ENCODE results near the gene ZNF598.
"Not testable (repeated sequence)": the region's sequence is repeated elsewhere in the genome, so short reads cannot be mapped to it uniquely, and the experiment has no call there.

ZNF598 gene

GRCh38 chr16:2040041-2040786, 30.6 kb upstream of the ZNF598 start:
- DNase-seq = no peak

DNA sequence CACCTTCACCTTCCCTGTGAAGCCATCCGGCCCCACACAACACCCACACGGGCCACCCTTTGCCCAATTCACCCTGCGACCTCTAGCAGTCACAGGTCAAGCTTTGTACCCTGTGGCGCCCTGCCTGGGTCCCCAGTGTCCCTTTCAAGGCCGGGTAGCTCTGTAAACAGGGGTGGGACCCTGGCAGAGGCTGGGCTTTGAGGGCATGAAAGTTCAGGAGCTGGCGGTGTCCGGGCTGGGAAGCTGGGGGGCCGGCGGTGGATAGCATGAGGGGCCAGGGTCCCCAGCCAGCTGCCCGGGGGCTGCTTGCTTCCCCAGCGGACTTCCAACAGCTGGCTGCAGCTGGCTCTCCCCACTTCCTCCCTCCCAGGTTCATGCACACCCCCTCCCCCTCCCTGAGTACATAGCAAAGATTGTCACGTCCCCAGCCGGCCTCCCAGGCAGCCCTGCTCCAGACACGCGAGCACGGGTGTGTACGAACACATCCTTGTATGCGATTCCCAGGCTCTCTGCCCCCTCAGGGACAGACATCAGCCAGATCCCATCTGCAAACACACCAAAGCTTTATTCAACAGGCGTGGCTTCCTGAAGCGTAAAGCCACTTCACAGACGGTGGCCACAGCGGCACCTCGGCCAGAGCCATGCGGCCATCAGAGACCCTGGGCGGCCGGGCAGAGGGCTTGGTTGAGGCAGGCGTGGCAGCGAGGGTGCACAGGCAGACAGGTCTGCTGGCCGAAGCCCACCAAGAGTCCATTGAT, 29.8 kb upstream of the ZNF598 start:
- DNase-seq = no peak

GRCh38 chr16:2038382-2039231, 29.0 kb upstream of the ZNF598 start:
- no peak for DNase-seq

DNA sequence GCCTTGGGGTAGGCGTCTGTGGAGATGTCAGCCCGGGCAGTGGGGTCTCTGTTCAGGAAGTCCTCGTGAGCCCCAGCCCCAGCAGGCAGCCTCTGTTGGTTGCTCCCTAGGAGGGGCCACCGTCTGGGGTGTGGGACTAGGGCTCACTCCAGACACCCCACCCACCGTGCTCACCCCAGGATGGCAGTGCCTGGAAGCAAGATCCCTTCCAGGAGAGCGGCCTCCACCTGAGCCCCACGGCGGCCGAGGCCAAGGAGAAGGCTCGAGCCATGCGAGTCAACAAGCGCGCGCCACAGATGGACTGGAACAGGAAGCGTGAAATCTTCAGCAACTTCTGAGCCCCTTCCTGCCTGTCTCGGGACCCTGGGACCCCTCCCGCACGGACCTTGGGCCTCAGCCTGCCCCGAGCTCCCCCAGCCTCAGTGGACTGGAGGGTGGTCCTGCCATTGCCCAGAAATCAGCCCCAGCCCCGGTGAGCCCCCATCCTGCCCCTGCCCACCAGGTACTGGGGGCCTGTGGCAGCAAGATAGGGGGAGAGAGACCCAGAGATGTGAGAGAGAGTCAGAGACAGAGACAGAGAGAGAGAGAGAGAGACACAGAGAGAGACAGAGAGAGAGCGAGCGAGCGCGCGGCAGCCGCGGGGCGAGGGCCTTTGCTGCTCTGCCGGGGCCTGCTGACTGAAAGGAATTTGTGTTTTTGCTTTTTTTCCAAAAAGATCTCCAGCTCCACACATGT, 28.2 kb upstream of the ZNF598 start:
- DNase-seq = no peak

- no peak for DNase-seq
Measured at GRCh38 chr16:2037115-2037514, 27.5 kb upstream of the ZNF598 start.

GRCh38 chr16:2036200-2036966, 26.8 kb upstream of the ZNF598 start:
- no peak for DNase-seq

DNA sequence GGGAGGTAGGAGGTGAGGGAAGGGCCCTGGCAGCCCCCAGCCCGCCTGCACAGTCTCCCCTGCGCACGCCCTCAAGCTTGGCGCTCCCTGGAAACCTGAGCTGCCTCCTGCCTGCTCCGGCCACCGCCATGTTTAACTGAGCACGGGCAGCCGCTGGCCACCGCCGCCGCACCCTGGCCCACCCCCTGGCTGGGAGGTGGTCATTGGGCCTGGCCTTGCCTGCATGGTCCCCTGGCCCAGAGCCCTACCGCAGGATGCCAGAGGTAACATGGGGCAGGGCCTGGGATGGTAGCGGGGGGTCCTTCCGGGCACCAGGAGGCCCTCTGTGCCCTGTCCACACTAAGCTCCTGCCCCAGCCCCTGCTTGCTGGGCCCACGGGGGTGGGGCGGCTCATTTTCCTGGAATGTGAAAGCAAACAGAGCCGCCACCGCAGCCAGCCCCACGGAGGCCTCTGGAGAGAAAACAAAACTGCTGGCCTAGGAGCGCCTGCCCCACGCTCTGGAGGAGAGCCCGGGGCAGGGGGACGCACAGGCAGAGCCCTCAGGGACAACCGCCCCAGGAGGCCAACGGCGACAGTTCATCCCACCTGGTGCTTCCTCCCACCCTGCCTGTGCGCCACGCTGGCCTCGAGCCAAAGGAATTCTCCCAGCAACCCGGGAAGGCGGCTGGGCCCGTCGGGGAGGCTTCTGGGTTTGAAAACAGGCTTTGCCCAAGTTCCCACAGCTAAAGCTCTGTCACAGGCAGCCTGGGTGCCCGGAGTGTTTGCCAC, 26.0 kb upstream of the ZNF598 start:
- DNase-seq = no peak

DNA sequence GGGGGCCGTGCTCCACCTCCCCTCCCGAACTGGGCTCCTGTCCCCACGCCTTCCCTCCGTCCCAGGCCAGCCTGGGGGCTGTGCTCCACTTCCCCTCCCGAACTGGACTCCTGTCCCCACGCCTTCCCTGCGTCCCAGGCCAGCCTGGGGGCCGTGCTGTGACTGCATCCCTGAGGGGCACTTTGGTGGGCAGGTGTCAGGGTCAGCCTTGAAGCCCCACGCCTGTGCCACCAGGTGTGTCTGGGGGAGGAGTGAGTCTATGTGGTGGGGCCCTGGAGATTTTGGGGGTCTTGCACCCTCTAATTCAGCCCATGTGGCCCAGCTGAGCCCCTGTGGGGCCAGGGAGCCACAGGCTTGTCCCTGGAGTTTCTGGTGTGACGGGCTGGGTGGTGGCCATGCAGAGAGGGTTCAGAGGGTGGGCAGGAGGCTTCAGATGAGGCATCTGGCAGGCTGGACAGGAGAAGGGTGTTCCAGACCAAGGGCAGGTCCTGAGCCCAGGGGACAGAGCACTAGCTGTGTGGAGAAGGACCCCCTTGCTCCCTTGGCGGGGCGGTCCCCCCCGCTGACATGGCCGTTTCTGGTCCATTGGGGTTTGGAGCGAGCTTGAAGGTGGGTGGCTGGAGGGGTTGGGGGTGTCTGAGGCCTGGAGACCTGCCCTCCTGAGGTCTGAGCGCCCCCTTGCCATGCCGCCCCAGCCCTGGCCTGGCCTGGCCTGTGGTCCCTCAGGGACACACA, 25.2 kb upstream of the ZNF598 start:
- no peak for DNase-seq

DNA sequence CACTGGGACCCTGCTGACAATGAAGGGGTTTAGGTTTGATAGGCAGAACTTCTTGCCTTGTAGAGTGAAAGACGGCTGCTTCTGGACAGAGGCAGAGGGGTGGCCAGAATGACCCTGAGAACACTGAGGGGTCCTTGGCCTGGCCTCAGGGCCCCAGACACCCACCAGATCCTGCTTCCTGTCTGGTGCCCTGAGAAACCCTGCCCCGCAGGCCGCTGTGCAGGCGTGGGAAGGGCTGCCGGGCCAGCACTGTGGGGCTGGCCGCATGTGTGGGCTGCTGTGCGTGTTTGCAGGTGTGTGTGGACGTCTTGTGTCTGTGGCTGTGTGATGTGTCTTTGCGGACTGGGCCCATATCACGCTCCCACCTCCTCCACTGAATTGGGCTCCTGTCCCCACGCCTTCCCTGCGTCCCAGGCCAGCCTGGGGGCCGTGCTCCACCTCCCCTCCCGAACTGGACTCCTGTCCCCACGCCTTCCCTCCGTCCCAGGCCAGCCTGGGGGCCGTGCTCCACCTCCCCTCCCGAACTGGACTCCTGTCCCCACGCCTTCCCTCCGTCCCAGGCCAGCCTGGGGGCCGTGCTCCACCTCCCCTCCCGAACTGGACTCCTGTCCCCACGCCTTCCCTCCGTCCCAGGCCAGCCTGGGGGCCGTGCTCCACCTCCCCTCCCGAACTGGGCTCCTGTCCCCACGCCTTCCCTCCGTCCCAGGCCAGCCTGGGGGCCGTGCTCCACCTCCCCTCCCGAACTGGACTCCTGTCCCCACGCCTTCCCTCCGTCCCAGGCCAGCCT, 24.5 kb upstream of the ZNF598 start:
- DNase-seq = not testable (repeated sequence)

DNA sequence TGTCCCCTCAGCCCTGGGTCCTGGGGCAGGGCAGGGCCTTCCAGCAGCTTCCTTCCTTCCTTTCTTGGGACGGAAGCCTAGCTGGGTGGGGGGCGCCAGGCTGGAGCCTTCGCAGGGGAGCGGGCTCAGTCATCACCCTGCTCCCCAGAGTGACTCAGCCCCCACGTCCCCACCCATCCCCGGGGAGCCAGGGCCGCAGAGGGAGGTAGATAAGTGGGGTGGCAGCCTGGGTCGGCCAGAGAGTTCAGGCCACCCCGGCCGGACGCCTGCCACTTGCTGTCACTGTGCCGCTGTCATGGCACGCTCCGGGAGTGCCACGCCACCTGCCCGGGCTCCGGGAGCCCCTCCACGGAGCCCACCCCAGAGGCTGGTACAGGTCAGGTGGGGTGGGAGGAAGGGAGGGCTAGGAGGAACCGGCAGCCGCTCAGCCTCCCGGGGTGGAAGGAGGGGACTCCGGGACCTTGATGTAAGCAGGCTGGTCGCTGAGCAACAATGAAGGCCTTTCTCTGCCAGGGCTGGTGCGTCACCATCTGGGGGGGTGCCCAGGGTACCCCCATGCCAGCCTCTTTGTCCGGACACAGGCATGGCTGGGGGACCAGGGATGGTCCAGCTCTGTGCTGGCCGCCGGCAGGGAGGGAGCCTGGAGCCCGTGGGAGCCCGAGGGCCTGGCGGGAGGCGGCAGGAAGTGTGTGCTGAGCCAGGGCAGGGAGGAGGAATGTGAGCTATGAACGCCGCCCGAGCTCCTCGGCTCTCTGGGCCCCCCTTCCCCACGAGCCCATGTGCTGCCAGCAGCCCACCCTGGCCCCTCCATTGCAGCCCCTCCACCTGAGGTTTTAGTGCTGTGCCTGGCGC, 23.7 kb upstream of the ZNF598 start:
- no peak for DNase-seq

- no peak for DNase-seq
Measured at GRCh38 chr16:2032285-2033056, 22.9 kb upstream of the ZNF598 start.

DNA sequence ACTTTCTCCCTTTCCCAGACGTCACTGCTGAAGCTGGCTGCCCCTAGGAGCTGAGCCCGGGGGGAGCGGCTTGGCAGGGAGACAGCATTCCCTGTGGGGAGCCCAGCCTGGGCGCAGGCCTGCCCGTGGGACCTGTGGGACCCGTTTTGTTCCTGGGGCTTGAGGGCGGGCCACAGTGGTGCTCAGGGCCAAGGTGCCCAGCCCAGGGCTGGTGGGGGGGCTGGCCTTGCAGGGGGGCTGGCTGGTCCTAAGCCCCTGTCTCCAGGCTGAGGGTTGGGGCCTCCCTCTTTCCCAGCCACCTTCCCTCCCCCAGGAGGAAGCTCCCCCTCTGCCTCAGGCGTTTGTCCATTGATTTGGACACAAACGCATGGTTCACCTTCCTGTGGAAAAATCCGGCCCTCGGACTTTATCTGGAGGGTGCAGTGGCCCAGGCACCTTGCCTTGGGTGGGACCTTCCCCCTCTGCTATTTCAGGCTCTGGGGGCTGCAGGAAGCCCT, 21.5 kb upstream of the ZNF598 start:
- no peak for DNase-seq

- no peak for DNase-seq
Measured at GRCh38 chr16:2030036-2030435, 20.4 kb upstream of the ZNF598 start.

- DNase-seq = no peak
Measured at GRCh38 chr16:2029350-2029749, 19.7 kb upstream of the ZNF598 start.

GRCh38 chr16:2028620-2029220, 19.1 kb upstream of the ZNF598 start:
- no peak for DNase-seq

GRCh38 chr16:2028146-2028545, 18.5 kb upstream of the ZNF598 start:
- DNase-seq = no peak

Data from stimulated activated CD4-positive, alpha-beta T cell treated with anti-CD3 and anti-CD28 coated beads, Interleukin-4, amount 100 ng/mL, for 4 hours (primary cell).